ENCODE data around the gene ALDH16A1. TPM values are rescaled to one million over a fixed set of nuclear protein-coding genes. Genes with fewer than 3 reads are reported as not detected.

The ALDH16A1 gene
- total and polyA plus RNA-seq, 10 of the 15 experiments (the other 5 are each of a cell fraction or from before 2014, with no cell fraction given): 1.7 to 49.3 (median 18.1) TPM

- TF ChIP-seq ZBTB4 (CRISPR knock-in tag; IDR thresholded peaks at IDR 0.05) (no peak), CREB1 (IDR thresholded peaks at IDR 0.05; ENCODE audit: low read depth) (peak; percentile 42; the same call in 1 of the 2 replicates), WRNIP1 (IDR thresholded peaks at IDR 0.05; ENCODE audit: borderline replicate concordance, low read depth, low read length) (no peak), RELA (IDR thresholded peaks at IDR 0.05; ENCODE audit: borderline replicate concordance, partially characterized antibody) (peak; percentile 86), BACH1 (IDR thresholded peaks at IDR 0.05; ENCODE audit: borderline replicate concordance) (peak; percentile 34; the same call in 1 of the 2 replicates), SMARCA5 (IDR thresholded peaks at IDR 0.05) (peak; percentile 100), JUNB (IDR thresholded peaks at IDR 0.05) (no peak)
Observed at GRCh38 chr19:49469828-49470614, 17.0 kb downstream of the ALDH16A1 start (continued).

- Histone ChIP-seq H3K4me1 (ENCODE audit: control insufficient read depth, insufficient read depth, low read length) (peaks cover 42% of the 10 kb centered on the region), H4K20me1 (ENCODE audit: control insufficient read depth, insufficient read depth) (no peaks in the 10 kb centered on the region), H3K27me3 (replicated peaks in 1 of 2; ENCODE audit: control insufficient read depth in 2 of 2, insufficient read depth in 2 of 2, low read length in 1 of 2) (no peaks in the 10 kb centered on the region), H3K4me3 (no peak overlapping the region), H3K9me3 (replicated peaks; ENCODE audit: control insufficient read depth, insufficient read depth, low read length) (no peaks in the 10 kb centered on the region), H2AFZ (ENCODE audit: control insufficient read depth, low read depth, low read length) (peak overlapping the region; percentile 81; the same call in 1 of the 2 replicates), H3K79me2 (ENCODE audit: control insufficient read depth, insufficient read depth, low read length) (no peaks in the 10 kb centered on the region), H3K4me2 (ENCODE audit: control insufficient read depth, insufficient read depth) (peak overlapping the region; percentile 32), H3K9ac (ENCODE audit: control insufficient read depth, insufficient read depth, low read length) (peak overlapping the region; percentile 4; the same call in 1 of the 2 replicates), H3K36me3 (ENCODE audit: control insufficient read depth in 2 of 2, insufficient read depth in 2 of 2, low read length in 1 of 2) (peaks cover 1 to 2% of the 10 kb centered on the region in 2 experiments; a peak in 2 of 4 replicates), H3K27ac (ENCODE audit: control insufficient read depth, insufficient read depth) (peak overlapping the region; percentile 82)
- intact Hi-C loops (cut with micrococcal nuclease; ENCODE audit: unreplicated experiment) (loop anchor here (1.0 to 5.0 kb wide), 5 partner anchors 19 to 244 kb away; partner anchors contain the start of gene PIH1D1), in situ Hi-C loops (cut with MboI) (no loop called here)
- ChIA-PET POLR2A (interaction anchor here (0.7 to 6.2 kb wide), 12 partner anchors 12 to 120 kb away, joined by 3 to 81 read pairs (median 5); partner anchors contain the start of genes ALDH16A1, PIH1D1 and RPL13A), CTCF (interaction anchor here (0.6 to 5.9 kb wide), 31 partner anchors 8 to 244 kb away, joined by 3 to 68 read pairs (median 5); partner anchors contain the start of genes ALDH16A1 and PIH1D1), RAD21 (ENCODE audit: unreplicated experiment) (interaction anchor here (0.7 to 6.0 kb wide), 18 partner anchors 16 to 373 kb away, joined by 3 to 90 read pairs (median 5); partner anchors contain the start of genes ALDH16A1, CD37, PIH1D1 and PRMT1), SMC1A (ENCODE audit: uncharacterized antibody, unreplicated experiment) (interaction anchor here (0.9 to 3.2 kb wide), 15 partner anchors 15 to 243 kb away, joined by 3 to 53 read pairs (median 4); partner anchors contain the start of genes ALDH16A1 and PIH1D1)
- BruUV-seq (replicated peaks): no TSS peak
- FAIRE-seq: no peak
- WGBS (ENCODE audit: insufficient coverage, insufficient replicate concordance, low lambda C conversion rate, missing lambda C conversion rate): 16% methylated on average over 7 of the region's 8 CpGs
- peak; percentile 1 for ATAC-seq
- DNase-seq (ENCODE audit: low read depth, low spot score): no peak
- TF ChIP-seq NKRF (conservative IDR thresholded peaks at IDR 0.05) (no peak), ZBTB4 (CRISPR knock-in tag; IDR thresholded peaks at IDR 0.05) (no peak), IRF3 (IDR thresholded peaks at IDR 0.05) (no peak), YBX1 (IDR thresholded peaks at IDR 0.05) (no peak), SREBF1 (IDR thresholded peaks at IDR 0.05; ENCODE audit: low read length) (no peak)
Observed at GRCh38 chr19:49470615-49470978, 17.6 kb downstream of the ALDH16A1 start.

Data from GM12878 (cell line).